Karpas-422 (cell line): ENCODE measurements around the gene PDILT. TPM values are rescaled to one million over a fixed set of nuclear protein-coding genes. Genes with fewer than 3 reads are reported as not detected.

ENCODE experiments used
- DNase-seq: peaks from one replicate; pipeline ENCODE4 v3.0.0-alpha.2; 2015
- H2AFZ ChIP-seq: fragments of 200-600 bp; sonication (generic); 2 replicates; pipeline ENCODE4 v1.6.1; 2014; ENCODE audit warnings: antibody characterized with exemption, low read length, mixed read lengths
- H3K27ac ChIP-seq: fragments of 200-600 bp; sonication (generic); 2 replicates; pipeline ENCODE4 v1.5.1; 2014; ENCODE audit warnings: mild to moderate bottlenecking, low read length, moderate library complexity
- H3K27me3 ChIP-seq: fragments of 200-600 bp; sonication (generic); 2 replicates; pipeline ENCODE4 v1.6.1; 2014; ENCODE audit warnings: low read length, mixed read lengths
- H3K36me3 ChIP-seq: fragments of 200-600 bp; sonication (generic); 2 replicates; pipeline ENCODE4 v1.6.1; 2014; ENCODE audit warnings: low read length, mixed read lengths; ENCODE audit not compliant: insufficient read depth
- H3K4me1 ChIP-seq: fragments of 200-600 bp; sonication (generic); 2 replicates; pipeline ENCODE4 v1.6.1; 2014; ENCODE audit warnings: mild to moderate bottlenecking, low read length, mixed read lengths
- H3K4me2 ChIP-seq: fragments of 200-600 bp; sonication (generic); 2 replicates; pipeline ENCODE4 v1.6.1; 2014; ENCODE audit warnings: low read length, low read depth, mild to moderate bottlenecking; ENCODE audit not compliant: poor library complexity, severe bottlenecking
- H3K4me3 ChIP-seq: fragments of 200-600 bp; sonication (generic); 2 replicates; pipeline ENCODE4 v1.5.1; 2014; ENCODE audit warnings: mild to moderate bottlenecking, antibody characterized with exemption, low read length, mixed read lengths
- H3K79me2 ChIP-seq: fragments of 200-600 bp; sonication (generic); 2 replicates; pipeline ENCODE4 v1.6.1; 2014; ENCODE audit warnings: mild to moderate bottlenecking, low read length, mixed read lengths
- H3K9ac ChIP-seq: fragments of 200-600 bp; sonication (generic); 2 replicates; pipeline ENCODE4 v1.6.0; 2014; ENCODE audit warnings: low read length
- H3K9me2 ChIP-seq: fragments of 200-600 bp; sonication (generic), shearing (Covaris generic); replicated peaks from 2 replicates; pipeline ENCODE4 v1.6.0; 2014; ENCODE audit warnings: mild to moderate bottlenecking, low read length, moderate library complexity; ENCODE audit not compliant: insufficient read depth
- H3K9me3 ChIP-seq: fragments of 300-700, 200-600 bp; sonication (generic); 2 replicates; pipeline ENCODE4 v1.6.1; 2014; ENCODE audit warnings: low read length, mixed read lengths
- H4K20me1 ChIP-seq: fragments of 200-600 bp; sonication (generic); 2 replicates; pipeline ENCODE4 v1.6.1; 2014; ENCODE audit warnings: mild to moderate bottlenecking, antibody characterized with exemption, low read length, low read depth; ENCODE audit not compliant: insufficient read depth
- total RNA-seq: library from RNA; depleted of rRNA; stranded (reverse); fragments of >200 nt; shearing (Covaris generic); gene quantifications from 2 replicates; pipeline ENCODE4 v1.2.3, GENCODE V29; 2014; ENCODE audit warnings: low replicate concordance

The PDILT gene
- total RNA-seq, 1 experiment from 2014 or later: not detected

DNA sequence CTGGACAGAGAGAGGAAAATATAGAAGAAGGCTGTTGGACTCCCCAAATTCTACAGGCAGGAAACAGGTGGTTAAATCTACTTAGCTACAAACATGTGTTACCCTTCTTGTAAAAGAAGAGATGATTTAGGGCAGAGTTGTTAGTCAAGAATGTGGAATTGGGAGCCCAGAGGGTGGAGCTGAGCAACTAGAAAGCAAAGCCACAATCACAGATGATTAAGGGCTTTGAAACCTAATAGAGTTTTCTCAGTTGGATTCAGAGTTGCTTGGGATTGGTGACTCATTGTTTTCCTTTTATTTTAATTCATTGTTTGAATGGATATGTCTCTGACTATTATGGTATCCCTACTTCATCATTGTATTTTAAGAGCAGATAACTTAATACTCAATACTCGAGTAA lies 11.0 kb upstream of the PDILT start:
- no peaks in the 10 kb centered on the region for H3K27me3 ChIP-seq
- no peak for DNase-seq
- no peak overlapping the region for H2AFZ ChIP-seq
- no peaks in the 10 kb centered on the region for H3K9me2 ChIP-seq
- no peaks in the 10 kb centered on the region for H4K20me1 ChIP-seq
- no peak overlapping the region for H3K4me2 ChIP-seq
- no peak overlapping the region for H3K27ac ChIP-seq
- H3K4me1 ChIP-seq: no peaks in the 10 kb centered on the region
- no peaks in the 10 kb centered on the region for H3K9me3 ChIP-seq
- no peak overlapping the region for H3K9ac ChIP-seq
- no peaks in the 10 kb centered on the region for H3K79me2 ChIP-seq
- no peaks in the 10 kb centered on the region for H3K36me3 ChIP-seq
- no peak overlapping the region for H3K4me3 ChIP-seq

DNA sequence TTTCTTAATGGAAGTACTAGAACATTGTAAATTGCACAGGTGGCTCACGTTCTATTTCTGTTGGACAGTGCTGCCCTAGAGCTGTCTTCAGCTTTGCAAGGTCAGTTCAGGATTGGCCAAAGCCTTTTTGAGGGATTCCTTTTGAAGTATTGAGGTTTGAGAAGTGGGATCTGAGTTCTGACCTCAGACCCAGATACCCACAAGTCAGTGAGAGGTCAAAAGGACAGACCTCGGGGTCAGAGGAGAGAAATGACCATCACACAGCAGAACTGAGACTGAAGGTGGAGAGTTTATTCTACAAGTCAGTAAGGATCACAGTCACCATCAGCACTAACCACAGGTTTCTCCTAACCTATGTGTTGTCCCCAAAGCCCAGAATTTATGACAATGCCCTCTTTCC lies 6.5 kb upstream of the PDILT start:
- Histone ChIP-seq H3K27ac (no peak overlapping the region), H3K9me2 (no peaks in the 10 kb centered on the region), H3K4me3 (no peak overlapping the region), H3K4me1 (no peaks in the 10 kb centered on the region), H3K27me3 (no peaks in the 10 kb centered on the region), H3K79me2 (no peaks in the 10 kb centered on the region), H4K20me1 (no peaks in the 10 kb centered on the region), H3K36me3 (no peaks in the 10 kb centered on the region), H3K9me3 (no peaks in the 10 kb centered on the region), H3K9ac (no peak overlapping the region), H2AFZ (no peak overlapping the region), H3K4me2 (no peak overlapping the region)
- DNase-seq: no peak

DNA sequence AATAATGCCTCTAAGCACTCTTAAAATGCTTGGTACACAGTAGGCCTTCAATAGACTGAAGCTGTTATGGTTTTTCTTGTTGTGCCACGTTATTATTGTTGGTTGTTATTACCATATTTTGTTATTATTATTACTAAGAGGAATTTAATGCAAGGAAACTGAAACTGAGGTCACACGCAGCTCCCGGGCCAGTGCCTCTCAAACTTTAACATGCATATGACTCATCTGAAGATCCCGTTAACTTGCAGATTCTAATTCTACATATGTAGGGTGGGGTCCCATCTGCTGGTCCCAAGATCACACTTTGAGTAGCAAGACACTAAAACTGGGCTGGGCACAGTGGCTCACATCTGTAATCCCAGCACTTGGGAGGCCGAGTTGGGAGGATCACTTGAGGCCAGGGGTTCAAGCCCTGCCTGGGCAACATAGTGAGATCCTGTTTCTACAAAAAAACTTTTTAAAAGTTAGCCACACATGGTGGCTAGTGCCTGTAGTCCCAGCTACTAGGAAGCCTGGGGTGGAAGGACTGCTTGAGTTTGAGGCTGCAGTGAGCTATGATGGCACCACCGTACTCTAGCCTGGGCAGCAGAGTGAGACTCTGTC lies 5.7 kb upstream of the PDILT start:
- H2AFZ ChIP-seq: no peak overlapping the region
- no peaks in the 10 kb centered on the region for H3K79me2 ChIP-seq
- DNase-seq: no peak
- H3K27ac ChIP-seq: no peak overlapping the region
- no peaks in the 10 kb centered on the region for H4K20me1 ChIP-seq
- no peaks in the 10 kb centered on the region for H3K9me2 ChIP-seq
- H3K4me1 ChIP-seq: no peaks in the 10 kb centered on the region
- no peaks in the 10 kb centered on the region for H3K27me3 ChIP-seq
- no peak overlapping the region for H3K4me3 ChIP-seq
- H3K4me2 ChIP-seq: no peak overlapping the region
- no peaks in the 10 kb centered on the region for H3K36me3 ChIP-seq
- no peaks in the 10 kb centered on the region for H3K9me3 ChIP-seq
- no peak overlapping the region for H3K9ac ChIP-seq

- no peaks in the 10 kb centered on the region for H3K79me2 ChIP-seq
- no peaks in the 10 kb centered on the region for H3K4me1 ChIP-seq
- no peak for DNase-seq
- H4K20me1 ChIP-seq: no peaks in the 10 kb centered on the region
- no peak within 1 kb of the TSS for H3K4me2 ChIP-seq
- no peaks in the 10 kb centered on the region for H3K9me3 ChIP-seq
- H3K4me3 ChIP-seq: no peak within 1 kb of the TSS
- H3K27me3 ChIP-seq: no peaks in the 10 kb centered on the region
- H3K9ac ChIP-seq: no peak within 1 kb of the TSS
- no peaks in the 10 kb centered on the region for H3K36me3 ChIP-seq
- H3K9me2 ChIP-seq: no peaks in the 10 kb centered on the region
- no peak within 1 kb of the TSS for H3K27ac ChIP-seq
- H2AFZ ChIP-seq: no peak within 1 kb of the TSS
Measured at GRCh38 chr16:20409398-20410120, 5.0 kb upstream of the PDILT start, which contains the start of gene ACSM5. ACSM5 (plus strand) TSS chr16:20409534; CDS start chr16:20411485, 1,951 bp downstream.

DNA sequence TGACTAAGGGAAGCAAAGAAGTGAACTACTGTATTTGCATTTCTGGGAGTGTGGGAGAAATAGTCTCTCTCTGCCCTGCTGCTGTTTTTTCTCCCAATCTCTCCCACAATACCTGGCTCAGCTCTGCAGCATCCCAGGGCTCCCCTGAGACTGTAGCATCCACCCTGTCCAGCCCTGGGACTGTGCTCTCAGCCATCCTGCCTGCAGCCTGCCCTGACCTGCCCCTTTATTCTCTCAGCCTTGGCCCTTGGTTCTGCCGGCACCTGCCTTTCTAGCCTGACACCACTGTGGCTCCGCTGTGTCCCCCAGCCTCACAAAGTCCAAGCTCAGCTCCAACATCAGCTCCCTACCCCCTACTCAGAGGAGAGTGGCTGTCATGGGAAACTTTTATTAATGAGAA lies 1.9 kb downstream of the PDILT start:
- H3K9me2 ChIP-seq: no peaks in the 10 kb centered on the region
- no peaks in the 10 kb centered on the region for H3K4me1 ChIP-seq
- H3K79me2 ChIP-seq: no peaks in the 10 kb centered on the region
- no peak overlapping the region for H2AFZ ChIP-seq
- no peak overlapping the region for H3K4me3 ChIP-seq
- no peaks in the 10 kb centered on the region for H4K20me1 ChIP-seq
- H3K4me2 ChIP-seq: no peak overlapping the region
- H3K36me3 ChIP-seq: no peaks in the 10 kb centered on the region
- H3K27ac ChIP-seq: no peak overlapping the region
- no peaks in the 10 kb centered on the region for H3K9me3 ChIP-seq
- no peak for DNase-seq
- no peaks in the 10 kb centered on the region for H3K27me3 ChIP-seq
- H3K9ac ChIP-seq: no peak overlapping the region

DNA sequence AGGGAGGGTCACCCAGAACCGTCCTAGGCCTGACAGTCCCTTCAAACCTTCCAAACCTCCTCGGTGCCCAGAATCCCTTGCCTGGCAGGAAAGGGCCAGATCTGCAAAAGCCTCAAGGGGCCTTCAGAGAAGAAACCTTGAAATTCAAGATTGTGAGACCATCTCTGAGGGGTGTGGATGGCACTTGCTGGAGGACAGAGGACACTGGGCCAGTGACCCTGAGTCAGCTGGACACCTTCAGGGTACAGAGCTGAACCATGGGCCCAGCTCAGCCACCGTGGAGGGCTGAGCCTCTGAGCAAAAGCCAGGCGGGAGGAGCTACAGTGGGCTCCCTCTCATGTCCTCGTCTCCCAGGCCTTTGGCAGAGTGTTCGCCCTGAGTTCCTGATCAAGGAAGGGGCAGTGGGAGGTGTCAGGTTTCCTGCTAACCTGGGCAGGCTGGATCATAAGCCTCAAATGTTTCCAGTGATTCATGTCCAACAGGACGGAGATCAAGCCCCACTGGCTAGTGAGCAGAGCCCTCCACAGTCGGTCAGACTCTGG lies 3.0 kb downstream of the PDILT start:
- no peaks in the 10 kb centered on the region for H4K20me1 ChIP-seq
- no peaks in the 10 kb centered on the region for H3K36me3 ChIP-seq
- H3K4me1 ChIP-seq: no peaks in the 10 kb centered on the region
- no peak overlapping the region for H3K4me2 ChIP-seq
- no peak overlapping the region for H3K9ac ChIP-seq
- no peaks in the 10 kb centered on the region for H3K9me3 ChIP-seq
- H3K27me3 ChIP-seq: no peaks in the 10 kb centered on the region
- H3K9me2 ChIP-seq: no peaks in the 10 kb centered on the region
- no peak overlapping the region for H2AFZ ChIP-seq
- no peak overlapping the region for H3K27ac ChIP-seq
- no peak for DNase-seq
- H3K4me3 ChIP-seq: no peak overlapping the region
- H3K79me2 ChIP-seq: no peaks in the 10 kb centered on the region

- Histone ChIP-seq H3K9ac (no peak overlapping the region), H3K9me2 (no peaks in the 10 kb centered on the region), H4K20me1 (no peaks in the 10 kb centered on the region), H3K27ac (no peak overlapping the region), H3K27me3 (no peaks in the 10 kb centered on the region), H3K9me3 (no peaks in the 10 kb centered on the region), H3K4me2 (no peak overlapping the region), H3K4me1 (no peaks in the 10 kb centered on the region), H3K36me3 (no peaks in the 10 kb centered on the region), H3K4me3 (no peak overlapping the region), H3K79me2 (no peaks in the 10 kb centered on the region), H2AFZ (no peak overlapping the region)
- no peak for DNase-seq
Measured at GRCh38 chr16:20401066-20401465, 3.5 kb downstream of the PDILT start.

- no peaks in the 10 kb centered on the region for H3K27me3 ChIP-seq
- no peak overlapping the region for H3K4me3 ChIP-seq
- H3K27ac ChIP-seq: no peak overlapping the region
- H4K20me1 ChIP-seq: no peaks in the 10 kb centered on the region
- H3K9ac ChIP-seq: no peak overlapping the region
- H3K9me3 ChIP-seq: no peaks in the 10 kb centered on the region
- H3K4me1 ChIP-seq: no peaks in the 10 kb centered on the region
- H3K9me2 ChIP-seq: no peaks in the 10 kb centered on the region
- H3K36me3 ChIP-seq: no peaks in the 10 kb centered on the region
- no peaks in the 10 kb centered on the region for H3K79me2 ChIP-seq
- DNase-seq: no peak
- H3K4me2 ChIP-seq: no peak overlapping the region
- H2AFZ ChIP-seq: no peak overlapping the region
Measured at GRCh38 chr16:20399185-20399584, 5.4 kb downstream of the PDILT start.
